Fibroblast of lung (primary cell): ENCODE measurements around the gene OSTN.
"Not testable (repeated sequence)": the region's sequence is repeated elsewhere in the genome, so short reads cannot be mapped to it uniquely, and the experiment has no call there.

ENCODE experiments used
- CTCF ChIP-seq, 2 donors: IDR thresholded peaks in 1 of 2; conservative IDR thresholded peaks in 1 of 2; 1 replicate in 1 of 2; 2 replicates in 1 of 2; pipeline ENCODE4 v1.5.1; 2011 to 2012; ENCODE audit warnings: low read length in 2 of 2, control low read depth in 1 of 2, inconsistent platforms in 1 of 2, low read depth in 1 of 2, mild to moderate bottlenecking in 1 of 2
- EZH2 ChIP-seq: IDR thresholded peaks from 2 replicates; pipeline ENCODE4 v1.5.1; 2012; ENCODE audit warnings: low read length, control low read depth, mild to moderate bottlenecking; ENCODE audit errors: missing control alignments

- TF ChIP-seq CTCF (conservative IDR thresholded peaks at IDR 0.05 in 1 of 2, IDR thresholded peaks at IDR 0.05 in 1 of 2; ENCODE audit: low read depth in 1 of 2, low read length in 2 of 2); EZH2: not testable (repeated sequence)
Observed at GRCh38 chr3:191188246-191188645, 10.8 kb upstream of the OSTN start.
